Spleen (tissue), 7 donors: ENCODE data around the gene ZNF76.

Experiments used
- POLR2A ChIP-seq, 3 donors: fragments of 450-650 bp; IDR thresholded peaks; one replicate each; pipeline ENCODE4 v1.5.1; 2017; ENCODE audit warnings: antibody characterized with exemption in 3 of 3, mild to moderate bottlenecking in 1 of 3
- POLR2AphosphoS5 ChIP-seq, 3 donors: sonication (generic); formaldehyde crosslinking; IDR thresholded peaks; one replicate each; pipeline ENCODE4 v1.5.1; 2017; ENCODE audit warnings: antibody characterized with exemption in 3 of 3
- TF ChIP-seq, protein P1 (sequence below), 11 experiments: fragments of 200-600 bp in 7 of 11; fragments of 450-650 bp in 4 of 11; sonication (generic) in 4 of 11; IDR thresholded peaks in 8 of 11; conservative IDR thresholded peaks in 3 of 11; 1 replicate in 7 of 11; 2 replicates in 4 of 11; pipeline versions ENCODE4 v1.4.0 to v1.8.0; 2016 to 2021; ENCODE audit warnings: antibody characterized with exemption in 11 of 11, inconsistent platforms in 4 of 11, mild to moderate bottlenecking in 1 of 11
- donor health status: DM: no; HTN: no; CAD: no; lungs with moderate emphysema.
- donor health status: DM: no; HTN: no; CAD: no.
- donor health status: DM: no; HTN: no; CAD: no.

DNA sequence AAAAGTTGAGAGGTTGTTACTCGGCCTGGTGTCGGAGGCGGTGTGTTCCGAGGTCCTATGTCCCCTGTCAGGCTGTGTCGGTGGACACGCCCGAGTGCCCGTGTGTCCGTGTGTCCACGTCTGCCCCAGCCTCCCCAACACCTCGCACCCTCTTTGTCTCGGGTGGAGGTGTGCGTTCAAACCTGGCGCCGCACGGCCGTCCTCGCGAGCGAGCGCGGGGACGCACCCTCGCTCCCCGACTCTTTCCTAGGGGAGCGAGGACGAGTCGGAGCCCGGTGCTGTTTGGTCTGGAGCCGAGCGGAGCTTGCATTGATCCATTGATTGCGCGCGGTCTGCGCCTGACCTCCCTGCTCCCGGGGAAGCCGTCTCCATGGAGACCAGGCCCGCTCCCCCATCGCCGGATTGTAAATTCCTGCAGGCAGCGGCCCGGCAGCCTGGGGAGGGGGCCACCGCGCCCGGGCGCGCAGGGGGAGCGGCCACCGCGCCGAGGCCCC, 46.2 kb upstream of the ZNF76 start:
- TF ChIP-seq, protein P1, sequence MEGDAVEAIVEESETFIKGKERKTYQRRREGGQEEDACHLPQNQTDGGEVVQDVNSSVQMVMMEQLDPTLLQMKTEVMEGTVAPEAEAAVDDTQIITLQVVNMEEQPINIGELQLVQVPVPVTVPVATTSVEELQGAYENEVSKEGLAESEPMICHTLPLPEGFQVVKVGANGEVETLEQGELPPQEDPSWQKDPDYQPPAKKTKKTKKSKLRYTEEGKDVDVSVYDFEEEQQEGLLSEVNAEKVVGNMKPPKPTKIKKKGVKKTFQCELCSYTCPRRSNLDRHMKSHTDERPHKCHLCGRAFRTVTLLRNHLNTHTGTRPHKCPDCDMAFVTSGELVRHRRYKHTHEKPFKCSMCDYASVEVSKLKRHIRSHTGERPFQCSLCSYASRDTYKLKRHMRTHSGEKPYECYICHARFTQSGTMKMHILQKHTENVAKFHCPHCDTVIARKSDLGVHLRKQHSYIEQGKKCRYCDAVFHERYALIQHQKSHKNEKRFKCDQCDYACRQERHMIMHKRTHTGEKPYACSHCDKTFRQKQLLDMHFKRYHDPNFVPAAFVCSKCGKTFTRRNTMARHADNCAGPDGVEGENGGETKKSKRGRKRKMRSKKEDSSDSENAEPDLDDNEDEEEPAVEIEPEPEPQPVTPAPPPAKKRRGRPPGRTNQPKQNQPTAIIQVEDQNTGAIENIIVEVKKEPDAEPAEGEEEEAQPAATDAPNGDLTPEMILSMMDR (IDR thresholded peaks at IDR 0.05 in 8 of 11, conservative IDR thresholded peaks at IDR 0.05 in 3 of 11): no peak
- TF ChIP-seq POLR2A (IDR thresholded peaks at IDR 0.05) (no peak), POLR2AphosphoS5 (IDR thresholded peaks at IDR 0.05) (no peak)
